Neural cell (in vitro differentiated cells): ENCODE measurements around the gene ATG2B. TPM values are rescaled to one million over a fixed set of nuclear protein-coding genes. Genes with fewer than 3 reads are reported as not detected.

ENCODE experiments used
- H2AFZ ChIP-seq: fragments of 200-600, 300-800 bp; sonication (generic), shearing (Covaris generic); 2 replicates; pipeline ENCODE4 v1.6.0; 2014; ENCODE audit warnings: low read depth, mild to moderate bottlenecking, antibody characterized with exemption, low read length, moderate library complexity
- H3F3A ChIP-seq: fragments of 200-600 bp; shearing (Covaris generic); 2 replicates; pipeline ENCODE4 v1.6.1; 2016; ENCODE audit warnings: mild to moderate bottlenecking, moderate library complexity, mixed read lengths, antibody characterized with exemption, low read length; ENCODE audit not compliant: insufficient read depth, poor library complexity, severe bottlenecking
- H3K27ac ChIP-seq: fragments of 200-600, 300-800 bp; sonication (generic), shearing (Covaris generic); 2 replicates; pipeline ENCODE4 v1.5.1; 2014; ENCODE audit warnings: mild to moderate bottlenecking, low read length, moderate library complexity
- H3K27me3 ChIP-seq: fragments of 300-800, 200-600 bp; sonication (generic), shearing (Covaris generic); 2 replicates; pipeline ENCODE4 v1.6.0; 2014; ENCODE audit warnings: mild to moderate bottlenecking, low read depth, low read length, moderate library complexity; ENCODE audit not compliant: insufficient read depth
- H3K36me3 ChIP-seq: fragments of 300-800, 200-600 bp; sonication (generic), shearing (Covaris generic); 2 replicates; pipeline ENCODE4 v1.5.1; 2014; ENCODE audit warnings: mild to moderate bottlenecking, antibody characterized with exemption, low read length, moderate library complexity; ENCODE audit not compliant: insufficient read depth
- H3K4me2 ChIP-seq: fragments of 300-800, 200-600 bp; sonication (generic), shearing (Covaris generic); 2 replicates; pipeline ENCODE4 v1.6.0; 2014; ENCODE audit warnings: mild to moderate bottlenecking, low read length
- H3K4me3 ChIP-seq: fragments of 300-800, 200-600 bp; sonication (generic), shearing (Covaris generic); 2 replicates; pipeline ENCODE4 v1.5.1; 2014; ENCODE audit warnings: mild to moderate bottlenecking, low read length, moderate library complexity
- H3K79me2 ChIP-seq: fragments of 200-600 bp; shearing (Covaris generic); replicated peaks from 2 replicates; pipeline ENCODE4 v1.6.0; 2014; ENCODE audit warnings: mild to moderate bottlenecking, low read length, moderate library complexity; ENCODE audit not compliant: insufficient read depth
- H3K9ac ChIP-seq: fragments of 300-800, 200-600 bp; sonication (generic), shearing (Covaris generic); 2 replicates; pipeline ENCODE4 v1.6.1; 2016; ENCODE audit warnings: mild to moderate bottlenecking, low read length, mixed read lengths
- H3K9me2 ChIP-seq: fragments of 200-600 bp; shearing (Covaris generic); 2 replicates; pipeline ENCODE4 v1.6.1; 2016; ENCODE audit warnings: mild to moderate bottlenecking, low read length, mixed read lengths; ENCODE audit not compliant: insufficient read depth
- H3K9me3 ChIP-seq: fragments of 200-600, 300-800 bp; sonication (generic), shearing (Covaris generic); 2 replicates; pipeline ENCODE4 v1.6.1; 2016; ENCODE audit warnings: mild to moderate bottlenecking, mixed run types, low read length, moderate library complexity, mixed read lengths
- H4K20me1 ChIP-seq: fragments of 200-600 bp; shearing (Covaris generic); 2 replicates; pipeline ENCODE4 v1.6.1; 2016; ENCODE audit warnings: mild to moderate bottlenecking, mixed run types; ENCODE audit not compliant: insufficient read depth
- CTCF ChIP-seq: fragments of 450-650 bp; IDR thresholded peaks from 2 replicates; pipeline ENCODE4 v1.5.1; 2014; ENCODE audit warnings: antibody characterized with exemption, mild to moderate bottlenecking, moderate library complexity; ENCODE audit not compliant: poor library complexity, severe bottlenecking
- EP300 ChIP-seq: fragments of 450-650 bp; conservative IDR thresholded peaks from 2 replicates; pipeline ENCODE4 v1.6.1; 2014; ENCODE audit warnings: antibody characterized with exemption, mild to moderate bottlenecking, moderate library complexity; ENCODE audit not compliant: poor library complexity, severe bottlenecking
- EZH2 ChIP-seq: fragments of 200-600, 300-800 bp; shearing (Covaris generic), sonication (generic); IDR thresholded peaks from 2 replicates; pipeline ENCODE4 v1.6.1; 2014; ENCODE audit warnings: antibody characterized with exemption, low read length, borderline replicate concordance, mild to moderate bottlenecking; ENCODE audit not compliant: insufficient read depth, poor library complexity, severe bottlenecking
- MXI1 ChIP-seq: fragments of 450-650 bp; conservative IDR thresholded peaks from 2 replicates; pipeline ENCODE4 v1.6.1; 2014; ENCODE audit warnings: antibody characterized with exemption, mild to moderate bottlenecking; ENCODE audit not compliant: poor library complexity, severe bottlenecking
- POLR2AphosphoS5 ChIP-seq: IDR thresholded peaks from 2 replicates; pipeline ENCODE4 v1.6.1; 2012
- RAD21 ChIP-seq: fragments of 450-650 bp; conservative IDR thresholded peaks from 2 replicates; pipeline ENCODE4 v1.6.1; 2014; ENCODE audit warnings: antibody characterized with exemption, mild to moderate bottlenecking, moderate library complexity
- REST ChIP-seq: IDR thresholded peaks from 2 replicates; pipeline ENCODE4 v1.6.1; 2012; ENCODE audit warnings: borderline replicate concordance
- SMC3 ChIP-seq: fragments of 450-650 bp; conservative IDR thresholded peaks from 2 replicates; pipeline ENCODE4 v1.6.1; 2014; ENCODE audit warnings: antibody characterized with exemption, mild to moderate bottlenecking, moderate library complexity; ENCODE audit not compliant: poor library complexity
- TAF1 ChIP-seq: IDR thresholded peaks from 2 replicates; pipeline ENCODE4 v1.6.1; 2012; ENCODE audit warnings: low read depth
- polyA plus RNA-seq: library from polyadenylated mRNA; depleted of rRNA; stranded (reverse); fragments of >200 nt; gene quantifications from 2 replicates; pipeline ENCODE4 v1.2.3, GENCODE V29; 2014

Gene ATG2B
- polyA plus RNA-seq, 1 donor from 2014 or later = 16.2 TPM

GRCh38 chr14:96294246-96294645 lies 68.9 kb downstream of the ATG2B start (continued):
- TF ChIP-seq REST = no peak
- no peak for TF ChIP-seq TAF1
- TF ChIP-seq EP300 = no peak

GRCh38 chr14:96287856-96288255 lies 75.3 kb downstream of the ATG2B start:
- H3K27ac ChIP-seq = no peak overlapping the region
- no peak overlapping the region for H3K9ac ChIP-seq
- no peak for TF ChIP-seq EZH2
- H3K27me3 ChIP-seq = no peaks in the 10 kb centered on the region
- no peak overlapping the region for H3K4me2 ChIP-seq
- H3K79me2 ChIP-seq = no peaks in the 10 kb centered on the region
- no peaks in the 10 kb centered on the region for H3F3A ChIP-seq
- H4K20me1 ChIP-seq = no peaks in the 10 kb centered on the region
- H3K9me3 ChIP-seq = no peaks in the 10 kb centered on the region
- peaks cover 16% of the 10 kb centered on the region for H3K36me3 ChIP-seq
- no peak overlapping the region for H3K4me3 ChIP-seq
- no peaks in the 10 kb centered on the region for H3K9me2 ChIP-seq
- H2AFZ ChIP-seq = no peak overlapping the region

- Histone ChIP-seq H3K79me2 (no peaks in the 10 kb centered on the region), H3F3A (no peaks in the 10 kb centered on the region), H3K27ac (no peak overlapping the region), H3K9ac (no peak overlapping the region), H3K9me2 (no peaks in the 10 kb centered on the region), H3K4me3 (no peak overlapping the region), H2AFZ (no peak overlapping the region), H4K20me1 (no peaks in the 10 kb centered on the region), H3K27me3 (no peaks in the 10 kb centered on the region), H3K4me2 (no peak overlapping the region), H3K36me3 (peaks cover 12% of the 10 kb centered on the region), H3K9me3 (no peaks in the 10 kb centered on the region)
- TF ChIP-seq EP300 (no peak), TAF1 (no peak), SMC3 (no peak), CTCF (no peak), POLR2AphosphoS5 (no peak), RAD21 (no peak), REST (no peak), EZH2 (no peak), MXI1 (no peak)
These were observed 76.9 kb downstream of the ATG2B start for GRCh38 chr14:96286251-96286650.
